HepG2 (cell line): ENCODE measurements around the gene TOGARAM1. TPM values are rescaled to one million over a fixed set of nuclear protein-coding genes. Genes with fewer than 3 reads are reported as not detected.

Experiments used
- ATAC-seq: fragments of 200-7000 bp; cut with Tn5 transposase; 3 replicates; pipeline ENCODE4 v1.9.1; 2020; ENCODE audit warnings: mild to moderate bottlenecking, moderate library complexity
- BruUV-seq: library from RNA; stranded (reverse); fragments of 400-500 nt; replicated peaks from 2 replicates; lab custom pipeline; 2021; lab: Mats Ljungman, UMichigan
- CTCF ChIA-PET: fragments of 300-600 bp; formaldehyde crosslinking; extraction: SDS; loops from one replicate; lab custom pipeline; 2021; ENCODE audit warnings: low total read pairs, inconsistent platforms, low intra/inter-chr PET ratio; lab: Yijun Ruan, JAX
- POLR2A ChIA-PET: fragments of 350-600 bp; sonication (Branson Sonifier 250); formaldehyde crosslinking; loops from one replicate; lab custom pipeline; 2020; ENCODE audit warnings: antibody characterized with exemption, inconsistent platforms; lab: Yijun Ruan, JAX
- DNase-seq: peaks from one replicate; pipeline ENCODE4 v3.0.0-alpha.2; 2015; ENCODE audit warnings: low spot score
- FAIRE-seq: peaks from 3 replicates; lab custom pipeline; 2011; peaks lifted over from hg19 to GRCh38; lab: Jason Lieb, UNC
- H2AFZ ChIP-seq: one replicate; pipeline ENCODE4 v1.6.1; 2011; ENCODE audit warnings: low read length, inconsistent platforms
- H3K27ac ChIP-seq: fragments of 300-600 bp; 3 replicates; pipeline ENCODE4 v1.8.0; 2011; ENCODE audit warnings: mixed run types, mild to moderate bottlenecking, mixed read lengths, low read length, inconsistent platforms; ENCODE audit not compliant: insufficient read depth; ENCODE audit errors: extremely low read length
- H3K27me3 ChIP-seq, 2 experiments: fragments of 200-600 bp in 1 of 2; 2 replicates in 1 of 2; 3 replicates in 1 of 2; pipeline versions ENCODE4 v1.6.0 to v1.8.0; 2011; ENCODE audit warnings: low read length in 2 of 2, mild to moderate bottlenecking in 2 of 2, moderate library complexity in 2 of 2, inconsistent platforms in 1 of 2; ENCODE audit not compliant: insufficient read depth in 2 of 2, control insufficient read depth in 1 of 2
- H3K36me3 ChIP-seq, 2 experiments: fragments of 200-600 bp in 1 of 2; replicated peaks in 1 of 2; 2 replicates in 1 of 2; 3 replicates in 1 of 2; pipeline versions ENCODE4 v1.5.1 to v1.8.0; 2011; ENCODE audit warnings: low read length in 2 of 2, inconsistent platforms in 1 of 2; ENCODE audit not compliant: insufficient read depth in 2 of 2, control insufficient read depth in 1 of 2
- H3K4me1 ChIP-seq: 2 replicates; pipeline ENCODE4 v1.5.1; 2012; ENCODE audit warnings: low read length, inconsistent platforms; ENCODE audit not compliant: insufficient read depth
- H3K4me2 ChIP-seq: 2 replicates; pipeline ENCODE4 v1.6.0; 2011; ENCODE audit warnings: low read depth, low read length, inconsistent platforms
- H3K4me3 ChIP-seq, 3 experiments: fragments of 200-600 bp in 1 of 3; sonication (generic), shearing (Covaris generic) in 1 of 3; replicated peaks in 1 of 3; 2 replicates each; pipeline ENCODE4 v1.5.1; 2011 to 2016; ENCODE audit warnings: low read length in 3 of 3, inconsistent platforms in 2 of 3, low read depth in 2 of 3, mild to moderate bottlenecking in 2 of 3, control low read depth in 1 of 3, mixed read lengths in 1 of 3; ENCODE audit not compliant: insufficient read depth in 1 of 3
- H3K79me2 ChIP-seq: one replicate; pipeline ENCODE4 v1.6.1; 2011; ENCODE audit warnings: low read length, inconsistent platforms; ENCODE audit not compliant: insufficient read depth
- H3K9ac ChIP-seq: 2 replicates; pipeline ENCODE4 v1.6.0; 2011; ENCODE audit warnings: mild to moderate bottlenecking, low read depth, low read length, inconsistent platforms; ENCODE audit not compliant: insufficient read depth
- H3K9me3 ChIP-seq: 2 replicates; pipeline ENCODE4 v1.5.1; 2012; ENCODE audit warnings: mild to moderate bottlenecking, low read length
- H4K20me1 ChIP-seq: 2 replicates; pipeline ENCODE4 v1.6.0; 2011; ENCODE audit warnings: inconsistent platforms, mild to moderate bottlenecking, low read length, moderate library complexity; ENCODE audit not compliant: insufficient read depth
- ARNTL ChIP-seq: sonication (generic); formaldehyde crosslinking; IDR thresholded peaks from 2 replicates; pipeline ENCODE4 v1.4.0; 2020; ENCODE audit warnings: mild to moderate bottlenecking, missing genetic modification reagents
- ELF1 ChIP-seq: sonication (generic); formaldehyde crosslinking; IDR thresholded peaks from 2 replicates; pipeline ENCODE4 v1.4.0; 2020; ENCODE audit warnings: missing genetic modification reagents
- HNF1A ChIP-seq, 2 experiments: sonication (generic) in 1 of 2; formaldehyde crosslinking in 1 of 2; IDR thresholded peaks; 2 replicates each; pipeline versions ENCODE4 v1.4.0 to v1.6.1; 2016 to 2020; ENCODE audit warnings: borderline replicate concordance in 1 of 2, low read depth in 1 of 2, mild to moderate bottlenecking in 1 of 2, missing genetic modification reagents in 1 of 2
- IRF1 ChIP-seq: sonication (generic); formaldehyde crosslinking; IDR thresholded peaks from 2 replicates; pipeline ENCODE4 v1.4.0; 2020; ENCODE audit warnings: low read depth, mild to moderate bottlenecking, missing genetic modification reagents
- KLF13 ChIP-seq: sonication (generic); formaldehyde crosslinking; IDR thresholded peaks from 2 replicates; pipeline ENCODE4 v1.4.0; 2020; ENCODE audit warnings: mild to moderate bottlenecking, missing genetic modification reagents
- MLLT10 ChIP-seq: sonication (generic); formaldehyde crosslinking; IDR thresholded peaks from 2 replicates; pipeline ENCODE4 v1.4.0; 2020; ENCODE audit warnings: missing genetic modification reagents
- MYC ChIP-seq: sonication (generic); formaldehyde crosslinking; IDR thresholded peaks from 2 replicates; pipeline ENCODE4 v1.9.0; 2021; ENCODE audit warnings: missing genetic modification reagents, borderline replicate concordance
- NR0B2 ChIP-seq: sonication (generic); formaldehyde crosslinking; IDR thresholded peaks from 2 replicates; pipeline ENCODE4 v1.4.0; 2020; ENCODE audit warnings: mild to moderate bottlenecking, missing genetic modification reagents
- SRSF4 ChIP-seq: fragments of 200-400 bp; formaldehyde crosslinking; IDR thresholded peaks from one replicate; pipeline ENCODE4 v1.6.1; 2018; ENCODE audit warnings: mild to moderate bottlenecking, low read depth, low read length, moderate library complexity; ENCODE audit not compliant: poor library complexity, severe bottlenecking
- TFE3 ChIP-seq: IDR thresholded peaks from 2 replicates; pipeline ENCODE4 v1.6.1; 2016
- U2AF1 ChIP-seq: fragments of 200-400 bp; formaldehyde crosslinking; optimal IDR thresholded peaks from 2 replicates; pipeline ENCODE3; 2017; ENCODE audit warnings: mild to moderate bottlenecking, low read depth, low read length
- ZBTB7B ChIP-seq: sonication (generic); formaldehyde crosslinking; IDR thresholded peaks from 2 replicates; pipeline ENCODE4 v1.4.0; 2020; ENCODE audit warnings: missing genetic modification reagents
- ZNF556 ChIP-seq: sonication (generic); formaldehyde crosslinking; IDR thresholded peaks from 2 replicates; pipeline ENCODE4 v1.4.0; 2020; ENCODE audit warnings: mild to moderate bottlenecking, missing genetic modification reagents, borderline replicate concordance
- ZNF567 ChIP-seq: sonication (generic); formaldehyde crosslinking; IDR thresholded peaks from 2 replicates; pipeline ENCODE4 v1.8.1; 2023; ENCODE audit warnings: mild to moderate bottlenecking, missing genetic modification reagents, borderline replicate concordance
- ZNF605 ChIP-seq: sonication (generic); formaldehyde crosslinking; IDR thresholded peaks from 2 replicates; pipeline ENCODE4 v1.8.0; 2022; ENCODE audit warnings: mild to moderate bottlenecking, missing genetic modification reagents
- ZNF710 ChIP-seq: sonication (generic); formaldehyde crosslinking; IDR thresholded peaks from 2 replicates; pipeline ENCODE4 v1.5.0; 2020; ENCODE audit warnings: mild to moderate bottlenecking, missing genetic modification reagents, borderline replicate concordance
- WGBS: methylation state at CpG from one replicate; pipeline ENCODE4 v1.1.6; 2017; ENCODE audit warnings: low lambda C conversion rate; 5-methylcytosine and 5-hydroxymethylcytosine counted together
- in situ Hi-C: cut with HindIII; loops from 2 replicates; pipeline ENCODE4 v1.10.0; 2017; ENCODE audit warnings: low pct_unique_long_range_greater_than_20kb; ENCODE audit not compliant: extremely low pct_ligation_motif_present
- intact Hi-C: fragments of 100-400 bp; cut with micrococcal nuclease; formaldehyde crosslinking; loops from one replicate; pipeline ENCODE4 v1.10.0; 2022; ENCODE audit not compliant: unreplicated experiment
- polyA plus RNA-seq, 8 experiments: library from polyadenylated mRNA; depleted of rRNA in 3 of 8; stranded (reverse) in 7 of 8; unstranded in 1 of 8; fragments of >200 nt; fragmentation: Illumina TruSeq in 4 of 8; extraction: Trizol in 4 of 8; gene quantifications; 2 replicates each; pipeline versions ENCODE4 v1.2.1 to v1.2.3, GENCODE V29; 2011 to 2016; ENCODE audit warnings: low read depth in 4 of 8, missing spikeins in 1 of 8, mixed read lengths in 1 of 8; ENCODE audit not compliant: insufficient read depth in 1 of 8
- total RNA-seq, 5 experiments: library from RNA; depleted of rRNA; stranded (reverse); fragments of >200 nt; fragmentation: Illumina TruSeq; extraction: Trizol; gene quantifications; 2 replicates each; pipeline ENCODE4 v1.2.3, GENCODE V29; 2016; ENCODE audit warnings: low read depth in 1 of 5

Gene TOGARAM1
- total and polyA plus RNA-seq, 2 of the 13 experiments (the other 11 are each of a cell fraction or from before 2014, with no cell fraction given) = 5.6 to 9.8 TPM

- no peaks in the 10 kb centered on the region for H3K4me1 ChIP-seq
- ATAC-seq (no peak), FAIRE-seq (no peak), DNase-seq (no peak)
- CTCF ChIA-PET = no interaction called here
- no peak overlapping the region for H3K4me3 ChIP-seq
- H2AFZ ChIP-seq = no peak overlapping the region
- H3K9ac ChIP-seq = no peak overlapping the region
- BruUV-seq = no TSS peak
- intact Hi-C loops (no loop called here), in situ Hi-C loops (no loop called here)
- peaks cover 0 to 1% of the 10 kb centered on the region in 2 experiments; a peak in 1 of 5 replicates for H3K36me3 ChIP-seq
- H3K9me3 ChIP-seq = no peaks in the 10 kb centered on the region
- no peaks in the 10 kb centered on the region for H3K27me3 ChIP-seq
- H3K79me2 ChIP-seq = no peaks in the 10 kb centered on the region
- H3K27ac ChIP-seq = no peak overlapping the region
- POLR2A ChIA-PET = no interaction called here
- H3K4me2 ChIP-seq = no peak overlapping the region
- no peaks in the 10 kb centered on the region for H4K20me1 ChIP-seq
- whole genome bisulfite sequencing = 96% methylated on average over 3 of the region's 3 CpGs
- no peak for TF ChIP-seq IRF1
- TF ChIP-seq NR0B2 (CRISPR knock-in tag) = no peak
- TF ChIP-seq ARNTL (CRISPR knock-in tag) = no peak
- no peak for TF ChIP-seq MYC
- no peak for TF ChIP-seq KLF13 (CRISPR knock-in tag)
- TF ChIP-seq ZNF710 (CRISPR knock-in tag) = no peak
- TF ChIP-seq ZNF567 = no peak
- no peak for TF ChIP-seq MLLT10 (CRISPR knock-in tag)
- TF ChIP-seq ZNF556 (CRISPR knock-in tag) = no peak
- TF ChIP-seq ZBTB7B = no peak
- no peak for TF ChIP-seq ELF1 (CRISPR knock-in tag)
- TF ChIP-seq HNF1A (IDR thresholded peaks at IDR 0.05; ENCODE audit: low read depth) = no peak
- no peak for TF ChIP-seq HNF1A (CRISPR knock-in tag; IDR thresholded peaks at IDR 0.05; ENCODE audit: borderline replicate concordance)
- no peak for TF ChIP-seq ZNF605
- TF ChIP-seq TFE3 = no peak
- TF ChIP-seq U2AF1 = no peak
- no peak for TF ChIP-seq SRSF4
Observed at GRCh38 chr14:45068396-45068795, 106.4 kb downstream of the TOGARAM1 start.
